Amniotic stem cell (primary cell): Measurements from ENCODE around the gene HOXD4.

ENCODE experiments used
- DNase-seq: peaks from one replicate; lab custom pipeline; 2025; lab: John Stamatoyannopoulos, UW

The HOXD4 gene

GRCh38 chr2:176156807-176157498 is 5.6 kb downstream of the HOXD4 start, which contains the start of gene HOXD3:
HOXD3 (plus strand) TSS chr2:176157307; CDS start chr2:176169115, 11,808 bp downstream.
- no peak for DNase-seq

GRCh38 chr2:176157499-176158185 is 6.3 kb downstream of the HOXD4 start:
- no peak for DNase-seq

- no peak for DNase-seq
Measured at GRCh38 chr2:176158186-176158591, 6.8 kb downstream of the HOXD4 start.

- no peak for DNase-seq
Measured at GRCh38 chr2:176158855-176159662, 7.7 kb downstream of the HOXD4 start.

- DNase-seq = no peak
Measured at GRCh38 chr2:176159663-176160250, 8.4 kb downstream of the HOXD4 start.

- no peak for DNase-seq
Measured at GRCh38 chr2:176160251-176160985, 9.1 kb downstream of the HOXD4 start.

- DNase-seq = no peak
Measured at GRCh38 chr2:176160986-176161824, 9.9 kb downstream of the HOXD4 start.

GRCh38 chr2:176161825-176162626 is 10.7 kb downstream of the HOXD4 start:
- DNase-seq = no peak

GRCh38 chr2:176162911-176163671 is 11.7 kb downstream of the HOXD4 start:
- no peak for DNase-seq

GRCh38 chr2:176163672-176164056 is 12.3 kb downstream of the HOXD4 start:
- DNase-seq = no peak

- DNase-seq = no peak
Measured at GRCh38 chr2:176164201-176164600, 12.9 kb downstream of the HOXD4 start.

- DNase-seq = no peak
Measured at GRCh38 chr2:176164611-176165369, 13.4 kb downstream of the HOXD4 start.

GRCh38 chr2:176165370-176166050 is 14.2 kb downstream of the HOXD4 start:
- no peak for DNase-seq

GRCh38 chr2:176166272-176166671 is 14.9 kb downstream of the HOXD4 start:
- no peak for DNase-seq

- DNase-seq = no peak
Measured at GRCh38 chr2:176167398-176167797, 16.0 kb downstream of the HOXD4 start.

- DNase-seq = no peak
Measured at GRCh38 chr2:176169181-176169580, 17.8 kb downstream of the HOXD4 start.

GRCh38 chr2:176169711-176170110 is 18.4 kb downstream of the HOXD4 start:
- no peak for DNase-seq
